Ascending aorta (tissue), 2 donors: ENCODE data around the gene ENTPD8. TPM values are rescaled to one million over a fixed set of nuclear protein-coding genes. Genes with fewer than 3 reads are reported as not detected.

Experiments used
- DNase-seq, 2 donors: peaks; one replicate each; pipeline ENCODE4 v3.0.0-alpha.2; 2019; ENCODE audit warnings: low spot score in 2 of 2
- H3K27ac ChIP-seq, 2 donors: fragments of 200-600 bp; sonication (generic); one replicate each; pipeline ENCODE4 v1.5.1; 2016 to 2017; ENCODE audit warnings: mild to moderate bottlenecking in 1 of 2
- H3K27me3 ChIP-seq: fragments of 200-600 bp; sonication (generic); one replicate; pipeline ENCODE4 v1.5.1; 2017
- H3K36me3 ChIP-seq, 2 donors: fragments of 200-600 bp; sonication (generic); one replicate each; pipeline ENCODE4 v1.5.1; 2016
- H3K4me1 ChIP-seq, 2 donors: fragments of 200-600 bp; sonication (generic); one replicate each; pipeline ENCODE4 v1.5.1; 2016 to 2017; ENCODE audit warnings: mild to moderate bottlenecking in 1 of 2
- H3K4me3 ChIP-seq, 2 donors: fragments of 200-600 bp; sonication (generic); one replicate each; pipeline ENCODE4 v1.5.1; 2016 to 2017; ENCODE audit warnings: mild to moderate bottlenecking in 1 of 2
- H3K9me3 ChIP-seq, 2 donors: fragments of 200-600 bp; sonication (generic); one replicate each; pipeline ENCODE4 v1.5.1; 2016
- CTCF ChIP-seq, 3 experiments: fragments of 200-600 bp in 2 of 3; fragments of 450-650 bp in 1 of 3; sonication (generic) in 2 of 3; IDR thresholded peaks; one replicate each; pipeline ENCODE4 v1.5.1; 2016 to 2019; ENCODE audit warnings: antibody characterized with exemption in 3 of 3, mild to moderate bottlenecking in 1 of 3, moderate library complexity in 1 of 3
- intact Hi-C: fragments of 100-400 bp; cut with DNase I; formaldehyde crosslinking; loops from one replicate; pipeline ENCODE4 v1.15.1; 2023
- total RNA-seq: library from RNA; depleted of rRNA; stranded (reverse); fragments of >200 nt; gene quantifications from one replicate; pipeline ENCODE4 v1.1.0, GENCODE V29; 2016

ENTPD8 gene
- total RNA-seq, 1 donor from 2014 or later: not detected

DNA sequence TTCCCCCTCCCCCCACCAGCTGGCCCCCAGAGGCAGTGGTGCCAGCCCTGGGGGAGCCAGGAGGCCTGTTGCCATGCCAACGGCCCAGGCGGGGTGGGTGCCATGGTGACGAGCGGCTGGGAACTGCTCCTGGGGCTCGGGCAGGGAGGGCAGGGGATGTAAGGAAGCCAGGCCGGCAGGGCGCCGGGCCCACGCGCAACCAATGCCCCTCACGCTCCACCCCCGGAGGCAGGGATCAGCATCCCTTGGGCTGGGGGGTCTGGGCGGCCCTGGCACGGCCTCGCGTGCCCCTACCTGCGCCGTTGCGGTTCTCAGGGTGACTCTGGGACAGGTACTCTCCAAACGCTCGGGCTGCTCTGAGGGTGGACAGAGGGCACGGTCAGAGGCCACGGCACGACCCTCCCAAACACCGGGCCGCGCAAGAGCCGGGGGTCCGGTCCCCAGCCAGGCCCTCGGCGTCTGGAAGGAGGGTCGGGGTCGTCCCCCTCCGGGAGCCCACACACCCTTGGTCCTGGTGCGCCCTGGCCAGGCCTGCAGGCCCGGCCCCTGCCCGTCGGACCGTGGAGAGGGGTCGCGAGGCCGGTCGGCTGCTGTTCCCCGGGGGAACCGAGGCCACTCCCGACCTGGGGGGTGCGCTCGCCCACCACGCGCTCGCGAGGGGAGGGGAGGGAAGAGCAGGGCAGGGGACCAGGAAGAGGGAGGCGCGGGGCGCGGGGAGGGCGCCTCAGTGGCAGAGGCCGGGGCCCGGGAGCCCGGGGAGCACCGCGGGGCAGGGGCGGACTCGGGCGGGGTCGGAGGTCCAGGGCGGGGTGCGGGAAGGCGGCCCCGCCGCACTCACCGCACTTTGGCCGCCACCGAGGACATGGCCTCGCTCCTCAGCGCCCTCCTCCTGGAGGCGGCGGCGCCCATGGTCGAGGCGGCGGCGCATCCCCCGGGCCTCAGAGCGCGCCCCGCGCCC, 17.3 kb upstream of the ENTPD8 start:
- Histone ChIP-seq H3K27me3 (no peaks in the 10 kb centered on the region), H3K4me1 (peaks cover 41 to 43% of the 10 kb centered on the region in 2 donors), H3K4me3 (peak overlapping the region; percentile 67 to 89), H3K27ac (peak overlapping the region; percentile 92 to 95), H3K36me3 (peaks cover 14 to 23% of the 10 kb centered on the region in 2 donors), H3K9me3 (no peaks in the 10 kb centered on the region)
- intact Hi-C loops: loop anchor here (1.0 to 10.0 kb wide), 4 partner anchors 35 to 371 kb away; partner anchors contain the start of genes ARRDC1, EXD3, MAN1B1 and MRPL41
- DNase-seq: peak; percentile 46 to 87
- no peak for TF ChIP-seq CTCF (IDR thresholded peaks at IDR 0.05)

DNA sequence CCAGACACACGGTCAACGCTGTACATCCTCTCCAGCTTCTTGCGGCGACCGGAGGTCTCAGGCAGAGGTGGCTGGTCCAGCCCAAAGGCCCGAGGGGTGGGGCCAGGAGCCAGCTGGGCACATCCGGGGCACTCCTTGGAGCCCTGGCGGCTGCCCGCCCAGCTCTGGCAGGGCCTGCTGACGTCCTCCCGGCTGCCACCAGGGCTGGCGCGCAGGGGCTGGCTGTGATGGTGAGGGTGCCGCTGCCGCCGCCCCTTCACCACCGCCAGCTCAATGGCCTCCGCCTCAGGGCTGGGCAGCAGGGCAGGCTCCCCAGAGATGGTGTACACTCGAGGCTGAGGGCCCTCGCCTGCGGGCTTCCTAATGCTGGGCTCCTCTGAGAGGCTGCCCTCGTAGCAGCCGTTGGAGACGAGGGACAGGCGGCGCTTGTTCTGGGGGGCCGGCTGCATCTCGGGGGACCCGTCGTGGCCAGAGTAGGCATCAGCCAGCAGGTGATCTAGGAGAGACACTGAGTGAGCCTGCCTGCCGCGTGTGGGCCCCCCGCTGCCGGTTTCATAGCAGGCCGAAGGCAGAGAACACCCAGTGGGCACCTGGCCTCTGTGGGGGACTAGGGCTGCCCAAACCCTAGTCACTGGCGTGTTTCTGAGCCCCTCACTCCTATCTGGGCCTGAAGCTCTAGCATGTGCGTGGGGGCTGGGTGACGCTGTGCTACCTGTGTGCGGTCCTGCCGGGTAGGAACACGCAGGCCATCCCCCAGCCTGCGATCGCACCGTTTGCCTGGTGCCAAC, 16.4 kb upstream of the ENTPD8 start:
- peaks cover 22 to 32% of the 10 kb centered on the region in 2 donors for H3K36me3 ChIP-seq
- H3K4me1 ChIP-seq: peaks cover 41 to 43% of the 10 kb centered on the region in 2 donors
- H3K9me3 ChIP-seq: no peaks in the 10 kb centered on the region
- TF ChIP-seq CTCF (IDR thresholded peaks at IDR 0.05): peak in 2 of 3 experiments; percentile 23 to 24
- peak overlapping the region; percentile 92 to 95 for H3K27ac ChIP-seq
- H3K4me3 ChIP-seq: peak overlapping the region; percentile 67 to 89
- no peaks in the 10 kb centered on the region for H3K27me3 ChIP-seq
- intact Hi-C loops: loop anchor here (2.0 to 10.0 kb wide), 3 partner anchors 93 to 370 kb away; partner anchors contain the start of genes ARRDC1, MAN1B1, MRPL41 and PNPLA7
- peak in 1 of 2 donors; percentile 90 for DNase-seq

GRCh38 chr9:137456864-137457405, 15.8 kb upstream of the ENTPD8 start:
- Histone ChIP-seq H3K4me3 (peak overlapping the region; percentile 35 to 67), H3K9me3 (no peaks in the 10 kb centered on the region), H3K4me1 (peaks cover 41 to 43% of the 10 kb centered on the region in 2 donors), H3K27ac (peak overlapping the region; percentile 92 to 95), H3K36me3 (peaks cover 27 to 37% of the 10 kb centered on the region in 2 donors), H3K27me3 (no peaks in the 10 kb centered on the region)
- DNase-seq: no peak
- no peak for TF ChIP-seq CTCF (IDR thresholded peaks at IDR 0.05)
- intact Hi-C loops: loop anchor here (5.0 to 10.0 kb wide), 2 partner anchors 148 to 370 kb away; partner anchors contain the start of genes ARRDC1 and MAN1B1

- no peaks in the 10 kb centered on the region for H3K9me3 ChIP-seq
- peaks cover 41 to 43% of the 10 kb centered on the region in 2 donors for H3K4me1 ChIP-seq
- H3K27me3 ChIP-seq: no peaks in the 10 kb centered on the region
- intact Hi-C loops: loop anchor here (5.0 to 10.0 kb wide), 2 partner anchors 149 to 369 kb away; partner anchors contain the start of genes ARRDC1 and MAN1B1
- peaks cover 27 to 37% of the 10 kb centered on the region in 2 donors for H3K36me3 ChIP-seq
- no peak for TF ChIP-seq CTCF (IDR thresholded peaks at IDR 0.05)
- peak overlapping the region; percentile 92 to 95 for H3K27ac ChIP-seq
- peak overlapping the region; percentile 35 to 67 for H3K4me3 ChIP-seq
- peak in 1 of 2 donors; percentile 68 for DNase-seq
Observed at GRCh38 chr9:137456061-137456863, 15.1 kb upstream of the ENTPD8 start.
